Body of pancreas (tissue), 4 donors: Measurements from ENCODE around the gene PYM1.

Source experiments
- CTCF ChIP-seq, 7 experiments: fragments of 450-650 bp in 4 of 7; fragments of 200-600 bp in 3 of 7; sonication (generic) in 3 of 7; IDR thresholded peaks; one replicate each; pipeline ENCODE4 v1.5.1; 2016 to 2019; ENCODE audit warnings: antibody characterized with exemption in 7 of 7
- POLR2A ChIP-seq, 3 donors: fragments of 450-650 bp; IDR thresholded peaks; one replicate each; pipeline ENCODE4 v1.6.1; 2016; ENCODE audit warnings: antibody characterized with exemption in 3 of 3, mild to moderate bottlenecking in 2 of 3

DNA sequence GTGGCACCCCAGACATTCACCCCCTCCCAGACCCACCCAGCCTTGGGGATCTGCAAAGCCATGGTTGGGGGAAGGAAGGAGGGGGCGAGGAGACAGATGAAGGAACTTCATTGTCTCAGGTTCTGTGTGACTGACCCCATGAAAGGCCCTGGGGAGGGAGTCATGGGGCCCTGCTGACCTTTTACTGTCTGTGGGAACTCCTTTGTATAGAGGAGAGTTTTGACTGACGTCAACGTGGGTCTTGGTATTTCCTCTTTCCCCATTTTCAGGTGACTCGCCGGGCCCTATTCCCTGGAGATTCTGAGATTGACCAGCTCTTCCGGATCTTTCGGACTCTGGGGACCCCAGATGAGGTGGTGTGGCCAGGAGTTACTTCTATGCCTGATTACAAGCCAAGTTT is 43.1 kb upstream of the PYM1 start:
- TF ChIP-seq CTCF (IDR thresholded peaks at IDR 0.05) (no peak), POLR2A (IDR thresholded peaks at IDR 0.05) (no peak)
